ENCODE measurements around the gene TRAPPC1. TPM values are rescaled to one million over a fixed set of nuclear protein-coding genes. Genes with fewer than 3 reads are reported as not detected.

The TRAPPC1 gene
- total and polyA plus RNA-seq, 10 of the 15 experiments (the other 5 are each of a cell fraction or from before 2014, with no cell fraction given): 31.3 to 306 (median 134) TPM

DNA sequence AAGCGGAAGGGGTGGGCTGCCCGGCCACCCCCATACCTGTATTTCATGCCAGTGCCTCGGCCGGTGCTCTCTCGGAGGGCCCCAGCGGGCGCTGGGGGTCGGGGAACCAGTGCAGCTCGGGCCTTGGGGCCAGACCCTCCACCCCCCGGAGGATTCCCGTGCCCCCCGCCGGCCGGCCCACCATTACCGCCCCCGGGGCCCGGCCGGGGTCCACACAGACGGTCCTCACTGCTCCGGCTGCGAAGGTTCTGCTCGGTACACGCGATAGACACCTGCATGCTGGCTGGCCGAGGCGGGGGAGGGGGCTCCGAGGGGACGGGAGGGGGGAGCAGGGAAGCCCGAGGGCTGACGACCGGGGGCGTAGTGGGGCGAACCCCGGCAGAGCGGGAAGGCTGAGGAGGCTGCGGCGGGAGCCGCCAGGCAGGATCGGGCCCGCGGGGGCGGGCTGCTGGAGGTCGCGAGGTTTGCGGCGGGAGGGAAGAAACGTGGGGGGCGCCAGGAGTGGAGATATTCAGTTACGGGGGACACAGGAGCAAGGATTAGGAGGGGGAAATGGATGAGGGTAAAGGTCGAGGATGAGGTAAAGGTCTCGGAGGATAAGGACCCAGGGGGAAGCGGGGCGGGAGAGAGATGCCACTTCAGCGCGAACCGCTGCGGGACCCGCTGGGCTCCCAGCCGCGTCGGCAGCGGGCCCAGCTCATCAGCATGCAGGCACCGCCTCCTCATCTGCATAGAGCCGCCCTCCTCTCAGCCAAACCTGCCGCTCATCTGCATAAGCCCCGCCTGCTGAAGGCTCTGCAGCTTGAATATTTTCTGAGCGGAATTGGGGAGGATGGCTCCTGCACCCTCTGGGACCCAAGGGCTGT is 2.4 kb downstream of the TRAPPC1 start, which contains the start of gene KCNAB3:
Gene KCNAB3, minus strand, starts transcription at position 699 of the 866 bp plus-strand sequence. Its CDS starts 421 bp downstream, at position 278.
- no peak within 1 kb of the TSS for H3K27ac ChIP-seq (ENCODE audit: control insufficient read depth, insufficient read depth)
- no peaks in the 10 kb centered on the region for H3K9me3 ChIP-seq (replicated peaks; ENCODE audit: control insufficient read depth, insufficient read depth, low read length)
- intact Hi-C loops (cut with micrococcal nuclease; ENCODE audit: unreplicated experiment): loop anchor here (5.0 kb wide), 1 partner anchor 58 kb away; no protein-coding TSS in a partner anchor
- ATAC-seq (peak; percentile 74), FAIRE-seq (no peak), DNase-seq (ENCODE audit: low read depth, low spot score) (no peak)
- in situ Hi-C loops (cut with MboI): no loop called here
- SMC1A ChIA-PET (ENCODE audit: uncharacterized antibody, unreplicated experiment): interaction anchor here (0.6 to 1.1 kb wide), 3 partner anchors 14 to 191 kb away, joined by 3 to 4 read pairs (median 3); partner anchors contain the start of gene RNF227
- peak within 1 kb of the TSS; percentile 59 for H3K4me2 ChIP-seq (ENCODE audit: control insufficient read depth, insufficient read depth)
- no peaks in the 10 kb centered on the region for H4K20me1 ChIP-seq (ENCODE audit: control insufficient read depth, insufficient read depth)
- 62% methylated on average over 37 of the region's 67 CpGs for WGBS (ENCODE audit: insufficient coverage, insufficient replicate concordance, low lambda C conversion rate, missing lambda C conversion rate)
- RAD21 ChIA-PET (ENCODE audit: unreplicated experiment): interaction anchor here (1.0 kb wide), 1 partner anchor 14 kb away, joined by 3 read pairs; the partner anchor contains the start of gene RNF227
- peaks cover 31% of the 10 kb centered on the region for H3K79me2 ChIP-seq (ENCODE audit: control insufficient read depth, insufficient read depth, low read length)
- H3K9ac ChIP-seq (ENCODE audit: control insufficient read depth, insufficient read depth, low read length): no peak within 1 kb of the TSS; the same call in 1 of the 2 replicates
- H3K4me3 ChIP-seq: peak within 1 kb of the TSS; percentile 100; the same call in 1 of the 2 replicates
- peaks cover 8% of the 10 kb centered on the region for H3K4me1 ChIP-seq (ENCODE audit: control insufficient read depth, insufficient read depth, low read length)
- TF ChIP-seq, protein P1, sequence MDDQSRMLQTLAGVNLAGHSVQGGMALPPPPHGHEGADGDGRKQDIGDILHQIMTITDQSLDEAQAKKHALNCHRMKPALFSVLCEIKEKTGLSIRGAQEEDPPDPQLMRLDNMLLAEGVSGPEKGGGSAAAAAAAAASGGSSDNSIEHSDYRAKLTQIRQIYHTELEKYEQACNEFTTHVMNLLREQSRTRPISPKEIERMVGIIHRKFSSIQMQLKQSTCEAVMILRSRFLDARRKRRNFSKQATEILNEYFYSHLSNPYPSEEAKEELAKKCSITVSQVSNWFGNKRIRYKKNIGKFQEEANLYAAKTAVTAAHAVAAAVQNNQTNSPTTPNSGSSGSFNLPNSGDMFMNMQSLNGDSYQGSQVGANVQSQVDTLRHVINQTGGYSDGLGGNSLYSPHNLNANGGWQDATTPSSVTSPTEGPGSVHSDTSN (IDR thresholded peaks at IDR 0.05; ENCODE audit: insufficient replicate concordance, low read depth, low read length): peak; percentile 77
- TF ChIP-seq KDM1A (IDR thresholded peaks at IDR 0.05; ENCODE audit: borderline replicate concordance) (no peak), HDAC2 (IDR thresholded peaks at IDR 0.05) (no peak), HDGF (IDR thresholded peaks at IDR 0.05) (peak; percentile 81; the same call in 1 of the 2 replicates), GATAD2B (conservative IDR thresholded peaks at IDR 0.05; ENCODE audit: low read depth) (no peak), POU2F2 (IDR thresholded peaks at IDR 0.05; ENCODE audit: borderline replicate concordance, low read depth, low read length) (peak; percentile 91; the same call in 1 of the 3 replicates), JUND (IDR thresholded peaks at IDR 0.05; ENCODE audit: low read depth, low read length) (no peak), BMI1 (IDR thresholded peaks at IDR 0.05; ENCODE audit: borderline replicate concordance) (no peak), NBN (IDR thresholded peaks at IDR 0.05) (0 out of 2 replicates have a peak, but pooled peaks have one; percentile 17)
- TF ChIP-seq, protein P2, sequence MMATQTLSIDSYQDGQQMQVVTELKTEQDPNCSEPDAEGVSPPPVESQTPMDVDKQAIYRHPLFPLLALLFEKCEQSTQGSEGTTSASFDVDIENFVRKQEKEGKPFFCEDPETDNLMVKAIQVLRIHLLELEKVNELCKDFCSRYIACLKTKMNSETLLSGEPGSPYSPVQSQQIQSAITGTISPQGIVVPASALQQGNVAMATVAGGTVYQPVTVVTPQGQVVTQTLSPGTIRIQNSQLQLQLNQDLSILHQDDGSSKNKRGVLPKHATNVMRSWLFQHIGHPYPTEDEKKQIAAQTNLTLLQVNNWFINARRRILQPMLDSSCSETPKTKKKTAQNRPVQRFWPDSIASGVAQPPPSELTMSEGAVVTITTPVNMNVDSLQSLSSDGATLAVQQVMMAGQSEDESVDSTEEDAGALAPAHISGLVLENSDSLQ (IDR thresholded peaks at IDR 0.05): peak; percentile 91
- TF ChIP-seq, protein P3, sequence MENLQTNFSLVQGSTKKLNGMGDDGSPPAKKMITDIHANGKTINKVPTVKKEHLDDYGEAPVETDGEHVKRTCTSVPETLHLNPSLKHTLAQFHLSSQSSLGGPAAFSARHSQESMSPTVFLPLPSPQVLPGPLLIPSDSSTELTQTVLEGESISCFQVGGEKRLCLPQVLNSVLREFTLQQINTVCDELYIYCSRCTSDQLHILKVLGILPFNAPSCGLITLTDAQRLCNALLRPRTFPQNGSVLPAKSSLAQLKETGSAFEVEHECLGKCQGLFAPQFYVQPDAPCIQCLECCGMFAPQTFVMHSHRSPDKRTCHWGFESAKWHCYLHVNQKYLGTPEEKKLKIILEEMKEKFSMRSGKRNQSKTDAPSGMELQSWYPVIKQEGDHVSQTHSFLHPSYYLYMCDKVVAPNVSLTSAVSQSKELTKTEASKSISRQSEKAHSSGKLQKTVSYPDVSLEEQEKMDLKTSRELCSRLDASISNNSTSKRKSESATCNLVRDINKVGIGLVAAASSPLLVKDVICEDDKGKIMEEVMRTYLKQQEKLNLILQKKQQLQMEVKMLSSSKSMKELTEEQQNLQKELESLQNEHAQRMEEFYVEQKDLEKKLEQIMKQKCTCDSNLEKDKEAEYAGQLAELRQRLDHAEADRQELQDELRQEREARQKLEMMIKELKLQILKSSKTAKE (IDR thresholded peaks at IDR 0.05; ENCODE audit: low read depth, poor library complexity, severe bottlenecking): no peak
- TF ChIP-seq, protein P4, sequence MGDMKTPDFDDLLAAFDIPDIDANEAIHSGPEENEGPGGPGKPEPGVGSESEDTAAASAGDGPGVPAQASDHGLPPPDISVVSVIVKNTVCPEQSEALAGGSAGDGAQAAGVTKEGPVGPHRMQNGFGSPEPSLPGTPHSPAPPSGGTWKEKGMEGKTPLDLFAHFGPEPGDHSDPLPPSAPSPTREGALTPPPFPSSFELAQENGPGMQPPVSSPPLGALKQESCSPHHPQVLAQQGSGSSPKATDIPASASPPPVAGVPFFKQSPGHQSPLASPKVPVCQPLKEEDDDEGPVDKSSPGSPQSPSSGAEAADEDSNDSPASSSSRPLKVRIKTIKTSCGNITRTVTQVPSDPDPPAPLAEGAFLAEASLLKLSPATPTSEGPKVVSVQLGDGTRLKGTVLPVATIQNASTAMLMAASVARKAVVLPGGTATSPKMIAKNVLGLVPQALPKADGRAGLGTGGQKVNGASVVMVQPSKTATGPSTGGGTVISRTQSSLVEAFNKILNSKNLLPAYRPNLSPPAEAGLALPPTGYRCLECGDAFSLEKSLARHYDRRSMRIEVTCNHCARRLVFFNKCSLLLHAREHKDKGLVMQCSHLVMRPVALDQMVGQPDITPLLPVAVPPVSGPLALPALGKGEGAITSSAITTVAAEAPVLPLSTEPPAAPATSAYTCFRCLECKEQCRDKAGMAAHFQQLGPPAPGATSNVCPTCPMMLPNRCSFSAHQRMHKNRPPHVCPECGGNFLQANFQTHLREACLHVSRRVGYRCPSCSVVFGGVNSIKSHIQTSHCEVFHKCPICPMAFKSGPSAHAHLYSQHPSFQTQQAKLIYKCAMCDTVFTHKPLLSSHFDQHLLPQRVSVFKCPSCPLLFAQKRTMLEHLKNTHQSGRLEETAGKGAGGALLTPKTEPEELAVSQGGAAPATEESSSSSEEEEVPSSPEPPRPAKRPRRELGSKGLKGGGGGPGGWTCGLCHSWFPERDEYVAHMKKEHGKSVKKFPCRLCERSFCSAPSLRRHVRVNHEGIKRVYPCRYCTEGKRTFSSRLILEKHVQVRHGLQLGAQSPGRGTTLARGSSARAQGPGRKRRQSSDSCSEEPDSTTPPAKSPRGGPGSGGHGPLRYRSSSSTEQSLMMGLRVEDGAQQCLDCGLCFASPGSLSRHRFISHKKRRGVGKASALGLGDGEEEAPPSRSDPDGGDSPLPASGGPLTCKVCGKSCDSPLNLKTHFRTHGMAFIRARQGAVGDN (IDR thresholded peaks at IDR 0.05): no peak
- POLR2A ChIA-PET: interaction anchor here (0.5 to 1.6 kb wide), 5 partner anchors 10 to 92 kb away, joined by 4 to 6 read pairs (median 4); partner anchors contain the start of gene RNF227
- no TSS peak for BruUV-seq (replicated peaks)
- CTCF ChIA-PET: interaction anchor here (0.6 to 8.9 kb wide), 3 partner anchors 53 to 106 kb away, joined by 3 to 76 read pairs (median 5); no protein-coding TSS in a partner anchor
- no peaks in the 10 kb centered on the region; a peak in 1 of 4 replicates for H3K36me3 ChIP-seq (ENCODE audit: control insufficient read depth in 2 of 2, insufficient read depth in 2 of 2, low read length in 1 of 2)
- H2AFZ ChIP-seq (ENCODE audit: control insufficient read depth, low read depth, low read length): no peak within 1 kb of the TSS; the same call in 1 of the 2 replicates
- no peaks in the 10 kb centered on the region for H3K27me3 ChIP-seq (replicated peaks in 1 of 2; ENCODE audit: control insufficient read depth in 2 of 2, insufficient read depth in 2 of 2, low read length in 1 of 2)

Measured in GM12878 (cell line).